Measurements from ENCODE around the gene ZBTB38.

The ZBTB38 gene

GRCh38 chr3:141337991-141338390 lies 30.3 kb upstream of the ZBTB38 start:
- no peak for DNase-seq

- DNase-seq: no peak
These were observed 29.4 kb upstream of the ZBTB38 start for GRCh38 chr3:141338881-141339280.

GRCh38 chr3:141341536-141341935 lies 26.8 kb upstream of the ZBTB38 start:
- DNase-seq: no peak

- no peak for DNase-seq
These were observed 25.9 kb upstream of the ZBTB38 start for GRCh38 chr3:141342386-141342785.

- DNase-seq: no peak
These were observed 25.2 kb upstream of the ZBTB38 start for GRCh38 chr3:141343077-141343476.

GRCh38 chr3:141343865-141344271 lies 24.4 kb upstream of the ZBTB38 start:
- no peak for DNase-seq

- no peak for DNase-seq
These were observed 22.8 kb upstream of the ZBTB38 start for GRCh38 chr3:141345528-141345927.

GRCh38 chr3:141346007-141346406 lies 22.3 kb upstream of the ZBTB38 start:
- DNase-seq: no peak

- DNase-seq: no peak
These were observed 21.9 kb upstream of the ZBTB38 start for GRCh38 chr3:141346418-141346817.

- no peak for DNase-seq
These were observed 21.5 kb upstream of the ZBTB38 start for GRCh38 chr3:141346839-141347238.

GRCh38 chr3:141348837-141349236 lies 19.5 kb upstream of the ZBTB38 start:
- no peak for DNase-seq

- DNase-seq: no peak
These were observed 18.6 kb upstream of the ZBTB38 start for GRCh38 chr3:141349711-141350110.

- DNase-seq: no peak
These were observed 17.6 kb upstream of the ZBTB38 start for GRCh38 chr3:141350666-141351065.

GRCh38 chr3:141352262-141352984 lies 15.9 kb upstream of the ZBTB38 start:
- DNase-seq: no peak

- no peak for DNase-seq
These were observed 14.4 kb upstream of the ZBTB38 start for GRCh38 chr3:141353652-141354495.

- DNase-seq: no peak
These were observed 13.8 kb upstream of the ZBTB38 start for GRCh38 chr3:141354517-141354916.

GRCh38 chr3:141355242-141355641 lies 13.1 kb upstream of the ZBTB38 start:
- no peak for DNase-seq

GRCh38 chr3:141356046-141356445 lies 12.3 kb upstream of the ZBTB38 start:
- DNase-seq: no peak

- peak; percentile 79 for DNase-seq
These were observed 7.3 kb upstream of the ZBTB38 start for GRCh38 chr3:141360888-141361598.

GRCh38 chr3:141362736-141363135 lies 5.6 kb upstream of the ZBTB38 start:
- DNase-seq: no peak

GRCh38 chr3:141365201-141365600 lies 3.1 kb upstream of the ZBTB38 start:
- no peak for DNase-seq

GRCh38 chr3:141366285-141367037 lies 1.8 kb upstream of the ZBTB38 start:
- DNase-seq: no peak
